Spleen (tissue), 7 donors: Measurements from ENCODE around the gene DLG1.

Source experiments
- CTCF ChIP-seq, 11 experiments: fragments of 200-600 bp in 7 of 11; fragments of 450-650 bp in 4 of 11; sonication (generic) in 4 of 11; IDR thresholded peaks in 8 of 11; conservative IDR thresholded peaks in 3 of 11; 1 replicate in 7 of 11; 2 replicates in 4 of 11; pipeline versions ENCODE4 v1.4.0 to v1.8.0; 2016 to 2021; ENCODE audit warnings: antibody characterized with exemption in 11 of 11, inconsistent platforms in 4 of 11, mild to moderate bottlenecking in 1 of 11
- POLR2A ChIP-seq, 3 donors: fragments of 450-650 bp; IDR thresholded peaks; one replicate each; pipeline ENCODE4 v1.5.1; 2017; ENCODE audit warnings: antibody characterized with exemption in 3 of 3, mild to moderate bottlenecking in 1 of 3
- POLR2AphosphoS5 ChIP-seq, 3 donors: sonication (generic); formaldehyde crosslinking; IDR thresholded peaks; one replicate each; pipeline ENCODE4 v1.5.1; 2017; ENCODE audit warnings: antibody characterized with exemption in 3 of 3
- donor health status: DM: no; HTN: no; CAD: no; lungs with moderate emphysema.
- donor health status: DM: no; HTN: no; CAD: no.
- donor health status: DM: no; HTN: no; CAD: no.

GRCh38 chr3:197333901-197334639 is 35.7 kb upstream of the DLG1 start:
- TF ChIP-seq POLR2AphosphoS5 (IDR thresholded peaks at IDR 0.05) (no peak), CTCF (IDR thresholded peaks at IDR 0.05 in 8 of 11, conservative IDR thresholded peaks at IDR 0.05 in 3 of 11) (no peak), POLR2A (IDR thresholded peaks at IDR 0.05) (no peak)
